Small intestine (tissue), 7 donors: ENCODE measurements around the gene VPS13D. TPM values are rescaled to one million over a fixed set of nuclear protein-coding genes. Genes with fewer than 3 reads are reported as not detected.

ENCODE experiments used
- DNase-seq, 2 donors: peaks; one replicate each; pipeline versions ENCODE4 v3.0.0 to v3.0.0-alpha.2; 2013
- FAIRE-seq: peaks from 2 replicates; lab custom pipeline; 2012; peaks lifted over from hg19 to GRCh38; lab: Jason Lieb, UNC
- H3K27ac ChIP-seq, 3 donors: one replicate each; pipeline ENCODE4 v1.5.1; 2013; ENCODE audit warnings: low read length in 2 of 3, mild to moderate bottlenecking in 2 of 3, control low read depth in 1 of 3, inconsistent platforms in 1 of 3, low read depth in 1 of 3, moderate library complexity in 1 of 3
- H3K27me3 ChIP-seq, 3 donors: one replicate each; pipeline ENCODE4 v1.6.1; 2013; ENCODE audit warnings: low read length in 3 of 3, inconsistent platforms in 1 of 3; ENCODE audit not compliant: control insufficient read depth in 3 of 3, insufficient read depth in 3 of 3
- H3K36me3 ChIP-seq, 3 donors: one replicate each; pipeline ENCODE4 v1.6.1; 2013; ENCODE audit warnings: low read length in 3 of 3, inconsistent platforms in 1 of 3, low read depth in 1 of 3, mild to moderate bottlenecking in 1 of 3, moderate library complexity in 1 of 3; ENCODE audit not compliant: control insufficient read depth in 3 of 3, insufficient read depth in 2 of 3
- H3K4me1 ChIP-seq, 3 donors: one replicate each; pipeline ENCODE4 v1.6.1; 2013; ENCODE audit warnings: low read length in 2 of 3, inconsistent platforms in 1 of 3, low read depth in 1 of 3, mild to moderate bottlenecking in 1 of 3, moderate library complexity in 1 of 3; ENCODE audit not compliant: control insufficient read depth in 3 of 3, insufficient read depth in 2 of 3
- H3K4me3 ChIP-seq, 3 donors: one replicate each; pipeline ENCODE4 v1.5.1; 2013; ENCODE audit warnings: low read length in 3 of 3, control low read depth in 1 of 3, inconsistent platforms in 1 of 3, low read depth in 1 of 3, mild to moderate bottlenecking in 1 of 3, moderate library complexity in 1 of 3
- H3K9me3 ChIP-seq, 2 donors: one replicate each; pipeline ENCODE4 v1.6.1; 2013; ENCODE audit warnings: low read depth in 1 of 2, low read length in 1 of 2; ENCODE audit not compliant: control insufficient read depth in 2 of 2, insufficient read depth in 1 of 2
- WGBS, 3 donors: extraction: QIAGEN DNeasy Blood & Tissue Kit; methylation state at CpG; one replicate each; pipeline ENCODE4 v1.1.7; 2013; 5-methylcytosine and 5-hydroxymethylcytosine counted together
- polyA plus RNA-seq, 4 donors: library from polyadenylated mRNA; stranded (reverse) in 3 of 4; unstranded in 1 of 4; fragments of 200-250 nt in 3 of 4; fragments of 120-200 nt in 1 of 4; gene quantifications; one replicate each; pipeline versions ENCODE4 v1.2.1 to v1.2.3, GENCODE V29; 2013
- donor health status: healthy with polysubstance abuse.
- donor health status: control.
- donor health status: control.
- donor health status: Bipolar disorder and iron deficiency.
- donor health status: healthy.

VPS13D gene
- polyA plus RNA-seq, 4 donors = 15.9 to 21.5 (median 17.7) TPM

- H3K4me3 ChIP-seq = no peak overlapping the region
- WGBS, 3 donors = 64 to 86% (median 76%) methylated on average over 16 to 17 of the region's 17 CpGs
- H3K4me1 ChIP-seq = peaks cover 0 to 4% (median 0%) of the 10 kb centered on the region in 3 donors
- FAIRE-seq (no peak), DNase-seq (no peak)
- no peaks in the 10 kb centered on the region for H3K27me3 ChIP-seq
- H3K9me3 ChIP-seq = peaks cover 0 to 3% of the 10 kb centered on the region in 2 donors
- H3K27ac ChIP-seq = peak overlapping the region in 2 of 3 donors; percentile 30 to 51
- H3K36me3 ChIP-seq = no peaks in the 10 kb centered on the region
These were observed 311.7 kb downstream of the VPS13D start for GRCh38 chr1:12541274-12542137.

- FAIRE-seq = no peak
- no peaks in the 10 kb centered on the region for H3K36me3 ChIP-seq
- H3K27ac ChIP-seq = no peak overlapping the region
- peaks cover 0 to 4% (median 0%) of the 10 kb centered on the region in 3 donors for H3K4me1 ChIP-seq
- H3K4me3 ChIP-seq = no peak overlapping the region
- 86 to 96% (median 94%) methylated on average over 9 of the region's 9 CpGs for WGBS, 3 donors
- DNase-seq = no peak
- peaks cover 0 to 3% of the 10 kb centered on the region in 2 donors for H3K9me3 ChIP-seq
- no peaks in the 10 kb centered on the region for H3K27me3 ChIP-seq
These were observed 312.3 kb downstream of the VPS13D start for GRCh38 chr1:12542138-12542465.

- Histone ChIP-seq H3K4me3 (no peak overlapping the region), H3K27me3 (no peaks in the 10 kb centered on the region), H3K27ac (no peak overlapping the region), H3K4me1 (peaks cover 0 to 4% (median 0%) of the 10 kb centered on the region in 3 donors), H3K36me3 (no peaks in the 10 kb centered on the region), H3K9me3 (peaks cover 0 to 3% of the 10 kb centered on the region in 2 donors)
- DNase-seq (no peak), FAIRE-seq (no peak)
- 84 to 85% (median 84%) methylated on average over 9 of the region's 9 CpGs for WGBS, 3 donors
These were observed 313.1 kb downstream of the VPS13D start for GRCh38 chr1:12542616-12543592.

GRCh38 chr1:12543740-12544154, 313.9 kb downstream of the VPS13D start:
- Histone ChIP-seq H3K9me3 (peaks cover 0 to 3% of the 10 kb centered on the region in 2 donors), H3K36me3 (no peaks in the 10 kb centered on the region), H3K4me3 (no peak overlapping the region), H3K27ac (no peak overlapping the region), H3K27me3 (no peaks in the 10 kb centered on the region), H3K4me1 (peaks cover 0 to 6% (median 0%) of the 10 kb centered on the region in 3 donors)
- DNase-seq = peak in 1 of 2 donors; percentile 56
- FAIRE-seq = peak; percentile 39
- 8 to 43% (median 29%) methylated on average over 9 of the region's 9 CpGs for WGBS, 3 donors

GRCh38 chr1:12544357-12544756, 314.5 kb downstream of the VPS13D start:
- Histone ChIP-seq H3K27me3 (no peaks in the 10 kb centered on the region), H3K4me1 (peaks cover 0 to 12% (median 3%) of the 10 kb centered on the region in 3 donors), H3K27ac (no peak overlapping the region), H3K4me3 (no peak overlapping the region), H3K36me3 (no peaks in the 10 kb centered on the region), H3K9me3 (peaks cover 0 to 2% of the 10 kb centered on the region in 2 donors)
- DNase-seq (no peak), FAIRE-seq (no peak)
- 32 to 67% (median 58%) methylated on average over 4 of the region's 4 CpGs for WGBS, 3 donors

GRCh38 chr1:12544992-12545391, 315.2 kb downstream of the VPS13D start:
- 57 to 63% (median 59%) methylated on average over 8 of the region's 8 CpGs for WGBS, 3 donors
- DNase-seq (no peak), FAIRE-seq (no peak)
- H3K27ac ChIP-seq = no peak overlapping the region
- no peak overlapping the region for H3K4me3 ChIP-seq
- peaks cover 0 to 16% (median 3%) of the 10 kb centered on the region in 3 donors for H3K4me1 ChIP-seq
- no peaks in the 10 kb centered on the region for H3K9me3 ChIP-seq
- no peaks in the 10 kb centered on the region for H3K27me3 ChIP-seq
- no peaks in the 10 kb centered on the region for H3K36me3 ChIP-seq

GRCh38 chr1:12546771-12547585, 317.1 kb downstream of the VPS13D start:
- Histone ChIP-seq H3K36me3 (no peaks in the 10 kb centered on the region), H3K27me3 (no peaks in the 10 kb centered on the region), H3K4me3 (no peak overlapping the region), H3K4me1 (peaks cover 0 to 12% (median 3%) of the 10 kb centered on the region in 3 donors), H3K27ac (no peak overlapping the region), H3K9me3 (no peaks in the 10 kb centered on the region)
- DNase-seq (no peak), FAIRE-seq (no peak)
- 71 to 81% (median 78%) methylated on average over 17 of the region's 17 CpGs for WGBS, 3 donors
